GM18867 (cell line): ENCODE results near the gene ESYT2.
A peak's percentile ranks its signal among the peaks of the same experiment; 100 is the strongest.
"Not testable (repeated sequence)": the region's sequence is repeated elsewhere in the genome, so short reads cannot be mapped to it uniquely, and the experiment has no call there.

ENCODE experiments used
- ATAC-seq: cut with Tn5 transposase; IDR thresholded peaks from one replicate; pipeline ENCODE4 v1.9.1; 2021; ENCODE audit warnings: mild to moderate bottlenecking, moderate library complexity; ENCODE audit not compliant: unreplicated experiment

ESYT2 gene

GRCh38 chr7:158856883-158857668 is 27.8 kb upstream of the ESYT2 start:
- peak; percentile 33 for ATAC-seq

GRCh38 chr7:158854681-158855081 is 25.4 kb upstream of the ESYT2 start:
- no peak for ATAC-seq

GRCh38 chr7:158850545-158851102 is 21.3 kb upstream of the ESYT2 start:
- no peak for ATAC-seq

GRCh38 chr7:158849768-158850544 is 20.6 kb upstream of the ESYT2 start:
- no peak for ATAC-seq

GRCh38 chr7:158849442-158849767 is 20.1 kb upstream of the ESYT2 start:
- ATAC-seq, result no peak

- no peak for ATAC-seq
These were observed 18.1 kb upstream of the ESYT2 start for GRCh38 chr7:158847451-158847866.

GRCh38 chr7:158846304-158846703 is 17.0 kb upstream of the ESYT2 start:
- ATAC-seq, result no peak

- ATAC-seq, result no peak
These were observed 14.5 kb upstream of the ESYT2 start for GRCh38 chr7:158843771-158844170.

GRCh38 chr7:158842486-158842885 is 13.2 kb upstream of the ESYT2 start:
- ATAC-seq, result no peak

GRCh38 chr7:158840604-158841003 is 11.3 kb upstream of the ESYT2 start:
- no peak for ATAC-seq

- not testable (repeated sequence) for ATAC-seq
These were observed 9.9 kb upstream of the ESYT2 start for GRCh38 chr7:158839177-158839576.

- no peak for ATAC-seq
These were observed 8.7 kb upstream of the ESYT2 start for GRCh38 chr7:158837790-158838637.

GRCh38 chr7:158836692-158837091 is 7.4 kb upstream of the ESYT2 start:
- ATAC-seq, result no peak

GRCh38 chr7:158834878-158835784 is 5.8 kb upstream of the ESYT2 start:
- ATAC-seq, result no peak

GRCh38 chr7:158832994-158833393 is 3.7 kb upstream of the ESYT2 start:
- ATAC-seq, result no peak

- no peak for ATAC-seq
These were observed 2.4 kb upstream of the ESYT2 start for GRCh38 chr7:158831738-158832091.

- no peak for ATAC-seq
These were observed 958 bp upstream of the ESYT2 start for GRCh38 chr7:158830211-158830723.

GRCh38 chr7:158829021-158829341 is 328 bp downstream of the ESYT2 start:
- ATAC-seq, result peak; percentile 57

GRCh38 chr7:158828133-158829020 is 932 bp downstream of the ESYT2 start:
- ATAC-seq, result no peak
